Measurements from ENCODE around the gene ATAD3B. TPM values are rescaled to one million over a fixed set of nuclear protein-coding genes. Genes with fewer than 3 reads are reported as not detected.
"Not testable (repeated sequence)": the region's sequence is repeated elsewhere in the genome, so short reads cannot be mapped to it uniquely, and the experiment has no call there.

ATAD3B gene
- total RNA-seq: 10.6 TPM

- FAIRE-seq: no peak
Measured at GRCh38 chr1:1471389-1472052, at the start of gene ATAD3B. Gene ATAD3B, plus strand, starts transcription at chr1:1471765. Its CDS starts 120 bp downstream, at chr1:1471885.

GRCh38 chr1:1421907-1422464 lies 49.6 kb upstream of the ATAD3B start:
- FAIRE-seq (no peak), DNase-seq (ENCODE audit: low spot score in 2 of 2) (no peak)

More at GRCh38 chr1:1471389-1472052, at the start of gene ATAD3B:
- DNase-seq (ENCODE audit: low spot score in 2 of 2): peak; percentile 98 to 99

- DNase-seq (ENCODE audit: low spot score in 2 of 2) (no peak), FAIRE-seq (no peak)
Measured at GRCh38 chr1:1422465-1423244, 48.9 kb upstream of the ATAD3B start.

- DNase-seq (ENCODE audit: low spot score in 2 of 2) (no peak), FAIRE-seq (no peak)
Measured at GRCh38 chr1:1423245-1423597, 48.3 kb upstream of the ATAD3B start.

- FAIRE-seq (no peak), DNase-seq (ENCODE audit: low spot score in 2 of 2) (no peak)
Measured at GRCh38 chr1:1424707-1425106, 46.9 kb upstream of the ATAD3B start.

GRCh38 chr1:1425426-1425752 lies 46.2 kb upstream of the ATAD3B start:
- FAIRE-seq: no peak

GRCh38 chr1:1425753-1426495 lies 45.6 kb upstream of the ATAD3B start:
- FAIRE-seq (no peak), DNase-seq (ENCODE audit: low spot score in 2 of 2) (peak; percentile 57 to 81)

More at GRCh38 chr1:1425426-1425752, 46.2 kb upstream of the ATAD3B start:
- DNase-seq (ENCODE audit: low spot score in 2 of 2): no peak

- DNase-seq (ENCODE audit: low spot score in 2 of 2): peak; percentile 27 to 80
Measured at GRCh38 chr1:1426496-1427105, 45.0 kb upstream of the ATAD3B start.

GRCh38 chr1:1427106-1427819 lies 44.3 kb upstream of the ATAD3B start:
- no peak for FAIRE-seq

More at GRCh38 chr1:1426496-1427105, 45.0 kb upstream of the ATAD3B start:
- no peak for FAIRE-seq

GRCh38 chr1:1427820-1428148 lies 43.8 kb upstream of the ATAD3B start:
- DNase-seq (ENCODE audit: low spot score in 2 of 2): peak in 1 of 2 donors; percentile 28

More at GRCh38 chr1:1427106-1427819, 44.3 kb upstream of the ATAD3B start:
- DNase-seq (ENCODE audit: low spot score in 2 of 2): peak; percentile 52 to 68

GRCh38 chr1:1428174-1428573 lies 43.4 kb upstream of the ATAD3B start:
- DNase-seq (ENCODE audit: low spot score in 2 of 2): no peak
- no peak for FAIRE-seq

More at GRCh38 chr1:1427820-1428148, 43.8 kb upstream of the ATAD3B start:
- no peak for FAIRE-seq

GRCh38 chr1:1428967-1429366 lies 42.6 kb upstream of the ATAD3B start:
- not testable (repeated sequence) for FAIRE-seq; DNase-seq (ENCODE audit: low spot score in 2 of 2)

- FAIRE-seq (no peak), DNase-seq (ENCODE audit: low spot score in 2 of 2) (peak in 1 of 2 donors; percentile 39)
Measured at GRCh38 chr1:1429671-1430073, 41.9 kb upstream of the ATAD3B start.

- DNase-seq (ENCODE audit: low spot score in 2 of 2): peak; percentile 66 to 80
- no peak for FAIRE-seq
Measured at GRCh38 chr1:1430114-1430982, 41.2 kb upstream of the ATAD3B start.

GRCh38 chr1:1430992-1431844 lies 40.3 kb upstream of the ATAD3B start:
- DNase-seq (ENCODE audit: low spot score in 2 of 2): peak; percentile 25 to 54
- no peak for FAIRE-seq

GRCh38 chr1:1431845-1432273 lies 39.7 kb upstream of the ATAD3B start:
- peak; percentile 53 to 54 for DNase-seq (ENCODE audit: low spot score in 2 of 2)

GRCh38 chr1:1432274-1432950 lies 39.2 kb upstream of the ATAD3B start:
- DNase-seq (ENCODE audit: low spot score in 2 of 2) (peak; percentile 22 to 57), FAIRE-seq (no peak)

More at GRCh38 chr1:1431845-1432273, 39.7 kb upstream of the ATAD3B start:
- no peak for FAIRE-seq

Data from frontal cortex (tissue), 4 donors.